ENCODE measurements around the gene MAP3K1.

- TF ChIP-seq POLR2AphosphoS5 (IDR thresholded peaks at IDR 0.05; ENCODE audit: low read depth) (no peak), CTCF (conservative IDR thresholded peaks at IDR 0.05; ENCODE audit: low read depth in 2 of 2) (no peak), JUNB (IDR thresholded peaks at IDR 0.05; ENCODE audit: unreplicated experiment) (no peak), EZH2 (IDR thresholded peaks at IDR 0.05; ENCODE audit: low read depth, unreplicated experiment) (no peak)
Observed at GRCh38 chr5:56908942-56909293, 93.6 kb downstream of the MAP3K1 start.

Data from GM23338 (cell line).